Esophagus squamous epithelium (tissue), 5 donors: ENCODE results near the gene FZD4. TPM values are rescaled to one million over a fixed set of nuclear protein-coding genes. Genes with fewer than 3 reads are reported as not detected.
"Not testable (repeated sequence)": the region's sequence is repeated elsewhere in the genome, so short reads cannot be mapped to it uniquely, and the experiment has no call there.

Source experiments
- DNase-seq: peaks from one replicate; lab custom pipeline; 2025; lab: John Stamatoyannopoulos, UW
- H3K27ac ChIP-seq, 4 donors: fragments of 200-600 bp; sonication (generic); one replicate each; pipeline ENCODE4 v1.5.1; 2016 to 2019; ENCODE audit warnings: mild to moderate bottlenecking in 1 of 4
- H3K27me3 ChIP-seq, 4 donors: fragments of 200-600 bp; sonication (generic); 1 replicate in 3 of 4; 2 replicates in 1 of 4; pipeline versions ENCODE4 v1.5.1 to v1.6.0; 2017 to 2021; ENCODE audit warnings: antibody characterized with exemption in 1 of 4
- H3K36me3 ChIP-seq, 3 donors: fragments of 200-600 bp; sonication (generic); one replicate each; pipeline ENCODE4 v1.5.1; 2016 to 2019
- H3K4me1 ChIP-seq, 3 donors: fragments of 200-600 bp; sonication (generic); one replicate each; pipeline ENCODE4 v1.5.1; 2017 to 2019
- H3K4me3 ChIP-seq, 4 donors: fragments of 200-600 bp; sonication (generic); 1 replicate in 3 of 4; 2 replicates in 1 of 4; pipeline ENCODE4 v1.5.1; 2016 to 2019; ENCODE audit warnings: mild to moderate bottlenecking in 2 of 4, moderate library complexity in 1 of 4
- H3K9me3 ChIP-seq, 3 donors: fragments of 200-600 bp; sonication (generic); one replicate each; pipeline ENCODE4 v1.5.1; 2016 to 2019
- POLR2A ChIP-seq, 4 donors: fragments of 450-650 bp; IDR thresholded peaks; one replicate each; pipeline ENCODE4 v1.6.1; 2017; ENCODE audit warnings: antibody characterized with exemption in 4 of 4, mild to moderate bottlenecking in 4 of 4, moderate library complexity in 3 of 4
- WGBS, 2 donors: methylation state at CpG; one replicate each; pipeline ENCODE4 v1.1.5; 2018; 5-methylcytosine and 5-hydroxymethylcytosine counted together
- intact Hi-C: fragments of 100-400 bp; cut with DNase I; formaldehyde crosslinking; loops from one replicate; pipeline ENCODE4 v1.15.0; 2022
- total RNA-seq, 4 donors: library from RNA; depleted of rRNA; stranded (reverse); fragments of >200 nt; gene quantifications; one replicate each; pipeline ENCODE4 v1.1.0, GENCODE V29; 2016
- TF ChIP-seq, protein P1 (sequence below), 6 experiments: fragments of 450-650 bp in 4 of 6; fragments of 200-600 bp in 2 of 6; sonication (generic) in 2 of 6; IDR thresholded peaks; one replicate each; pipeline ENCODE4 v1.5.1; 2016 to 2019; ENCODE audit warnings: antibody characterized with exemption in 6 of 6, mild to moderate bottlenecking in 4 of 6, moderate library complexity in 4 of 6
- donor health status: DM: yes; HTN: yes; CAD: no.

Gene FZD4
- total RNA-seq = 10 to 100 TPM in 1 of 4 donors, 1 to 10 TPM in 3; 1.1 to 14.3 (median 6.8) TPM

DNA sequence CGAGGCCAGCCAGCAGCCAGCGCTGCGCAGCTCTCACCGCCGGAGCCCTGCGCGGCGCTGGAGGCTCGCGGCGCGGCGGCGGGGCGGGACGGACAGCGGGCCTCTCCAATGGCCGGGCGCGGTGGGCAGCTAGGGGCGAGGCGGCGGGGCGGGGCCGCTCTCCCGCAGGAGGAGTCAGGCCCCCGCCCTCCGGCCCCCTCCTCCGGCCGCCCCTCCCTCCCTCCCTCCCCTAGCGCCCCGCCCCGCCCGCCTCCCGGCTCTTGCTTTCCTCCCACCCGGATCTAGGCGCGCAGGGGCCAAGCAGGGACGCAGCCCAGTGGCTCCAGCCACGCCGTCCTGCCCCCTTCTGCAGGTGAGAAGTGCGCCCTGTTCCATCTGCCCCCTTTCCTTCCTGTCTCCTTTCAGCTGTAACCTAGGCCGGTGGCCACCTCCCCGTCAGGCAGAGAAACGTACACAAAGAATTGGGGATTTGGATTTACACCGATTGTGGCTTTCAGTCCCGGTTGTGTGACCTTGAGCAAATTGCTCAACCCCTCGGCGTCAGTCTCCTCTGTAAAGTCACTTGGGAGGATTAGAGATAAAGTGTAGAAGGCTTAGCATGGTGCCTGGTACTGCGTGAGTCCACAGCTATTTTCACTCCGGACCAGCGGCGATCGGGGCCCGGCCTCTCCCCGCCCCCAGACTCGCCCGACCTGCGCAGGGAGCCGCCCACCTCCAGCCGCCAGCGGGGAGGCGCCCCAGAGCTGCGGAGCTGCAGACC is at the start of gene FZD4:
FZD4 (minus strand) TSS at position 35 of the 760 bp plus-strand sequence. CDS start 310 bp downstream, outside the sequence.
- TF ChIP-seq, protein P1, sequence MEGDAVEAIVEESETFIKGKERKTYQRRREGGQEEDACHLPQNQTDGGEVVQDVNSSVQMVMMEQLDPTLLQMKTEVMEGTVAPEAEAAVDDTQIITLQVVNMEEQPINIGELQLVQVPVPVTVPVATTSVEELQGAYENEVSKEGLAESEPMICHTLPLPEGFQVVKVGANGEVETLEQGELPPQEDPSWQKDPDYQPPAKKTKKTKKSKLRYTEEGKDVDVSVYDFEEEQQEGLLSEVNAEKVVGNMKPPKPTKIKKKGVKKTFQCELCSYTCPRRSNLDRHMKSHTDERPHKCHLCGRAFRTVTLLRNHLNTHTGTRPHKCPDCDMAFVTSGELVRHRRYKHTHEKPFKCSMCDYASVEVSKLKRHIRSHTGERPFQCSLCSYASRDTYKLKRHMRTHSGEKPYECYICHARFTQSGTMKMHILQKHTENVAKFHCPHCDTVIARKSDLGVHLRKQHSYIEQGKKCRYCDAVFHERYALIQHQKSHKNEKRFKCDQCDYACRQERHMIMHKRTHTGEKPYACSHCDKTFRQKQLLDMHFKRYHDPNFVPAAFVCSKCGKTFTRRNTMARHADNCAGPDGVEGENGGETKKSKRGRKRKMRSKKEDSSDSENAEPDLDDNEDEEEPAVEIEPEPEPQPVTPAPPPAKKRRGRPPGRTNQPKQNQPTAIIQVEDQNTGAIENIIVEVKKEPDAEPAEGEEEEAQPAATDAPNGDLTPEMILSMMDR (IDR thresholded peaks at IDR 0.05) = peak; percentile 11 to 40 (median 30)
- TF ChIP-seq POLR2A (IDR thresholded peaks at IDR 0.05) = peak in 2 of 4 donors; percentile 26 to 28
- Histone ChIP-seq H3K27ac (peak within 1 kb of the TSS; percentile 75 to 95 (median 92)), H3K4me1 (peaks cover 9 to 41% (median 12%) of the 10 kb centered on the region in 3 donors), H3K27me3 (peaks cover 0 to 14% (median 0%) of the 10 kb centered on the region in 4 donors), H3K36me3 (no peaks in the 10 kb centered on the region), H3K4me3 (peak within 1 kb of the TSS; percentile 73 to 91 (median 74)), H3K9me3 (no peaks in the 10 kb centered on the region)
- 0% methylated on average over 9 to 12 of the region's 64 CpGs for WGBS, 2 donors
- intact Hi-C loops = no loop called here
- no peak for DNase-seq

DNA sequence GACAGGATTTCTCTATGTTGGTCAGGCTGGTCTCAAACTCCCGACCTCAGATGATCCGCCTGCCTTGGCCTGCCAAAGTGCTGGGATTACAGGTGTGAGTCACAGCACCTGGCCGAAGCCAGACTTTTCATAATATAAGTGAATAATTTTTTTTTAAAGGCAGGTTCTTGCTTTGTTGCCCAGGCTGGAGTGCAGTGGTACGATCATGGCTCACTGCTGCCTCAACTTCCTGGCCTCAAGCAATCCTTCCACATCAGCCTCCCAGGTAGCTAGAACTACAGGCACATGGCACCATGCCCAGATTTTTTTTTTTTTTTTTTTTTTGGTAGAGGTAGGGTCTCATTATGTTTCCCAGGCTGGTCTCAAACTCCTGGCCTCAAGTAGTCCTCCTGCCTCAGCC is 49.1 kb upstream of the FZD4 start:
- H3K36me3 ChIP-seq, H3K27ac ChIP-seq, H3K4me1 ChIP-seq, H3K4me3 ChIP-seq, H3K27me3 ChIP-seq, intact Hi-C loops, DNase-seq, H3K9me3 ChIP-seq: not testable (repeated sequence)
- 30 to 46% methylated on average over 3 to 4 of the region's 4 CpGs for WGBS, 2 donors

DNA sequence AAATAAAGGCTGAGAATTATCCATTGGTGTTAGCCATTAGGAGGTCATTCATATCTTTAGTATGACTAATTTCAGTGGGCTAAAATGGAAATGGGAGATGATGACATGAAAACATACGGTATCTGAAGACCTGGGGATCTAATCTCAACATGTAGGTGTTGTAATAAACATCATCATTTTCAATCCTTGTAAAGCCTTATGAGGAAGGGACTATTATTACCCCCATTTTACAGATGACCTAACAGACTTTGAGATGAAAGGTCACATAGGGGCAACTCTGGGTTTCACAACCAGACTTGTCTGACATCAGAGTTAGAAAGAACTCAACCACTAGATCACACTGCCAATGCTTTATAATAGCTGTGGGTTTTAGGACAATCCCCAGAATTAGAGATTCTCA is 47.7 kb upstream of the FZD4 start:
- H3K9me3 ChIP-seq = no peaks in the 10 kb centered on the region
- WGBS, 2 donors = 82 to 86% methylated on average over 1 of the region's 1 CpG
- H3K4me1 ChIP-seq = peaks cover 0 to 9% (median 0%) of the 10 kb centered on the region in 3 donors
- no peaks in the 10 kb centered on the region for H3K27me3 ChIP-seq
- intact Hi-C loops = no loop called here
- H3K27ac ChIP-seq = no peak overlapping the region
- no peak for DNase-seq
- TF ChIP-seq POLR2A (IDR thresholded peaks at IDR 0.05) = no peak
- TF ChIP-seq, protein P1 (IDR thresholded peaks at IDR 0.05) = no peak
- H3K4me3 ChIP-seq = no peak overlapping the region
- H3K36me3 ChIP-seq = no peaks in the 10 kb centered on the region

DNA sequence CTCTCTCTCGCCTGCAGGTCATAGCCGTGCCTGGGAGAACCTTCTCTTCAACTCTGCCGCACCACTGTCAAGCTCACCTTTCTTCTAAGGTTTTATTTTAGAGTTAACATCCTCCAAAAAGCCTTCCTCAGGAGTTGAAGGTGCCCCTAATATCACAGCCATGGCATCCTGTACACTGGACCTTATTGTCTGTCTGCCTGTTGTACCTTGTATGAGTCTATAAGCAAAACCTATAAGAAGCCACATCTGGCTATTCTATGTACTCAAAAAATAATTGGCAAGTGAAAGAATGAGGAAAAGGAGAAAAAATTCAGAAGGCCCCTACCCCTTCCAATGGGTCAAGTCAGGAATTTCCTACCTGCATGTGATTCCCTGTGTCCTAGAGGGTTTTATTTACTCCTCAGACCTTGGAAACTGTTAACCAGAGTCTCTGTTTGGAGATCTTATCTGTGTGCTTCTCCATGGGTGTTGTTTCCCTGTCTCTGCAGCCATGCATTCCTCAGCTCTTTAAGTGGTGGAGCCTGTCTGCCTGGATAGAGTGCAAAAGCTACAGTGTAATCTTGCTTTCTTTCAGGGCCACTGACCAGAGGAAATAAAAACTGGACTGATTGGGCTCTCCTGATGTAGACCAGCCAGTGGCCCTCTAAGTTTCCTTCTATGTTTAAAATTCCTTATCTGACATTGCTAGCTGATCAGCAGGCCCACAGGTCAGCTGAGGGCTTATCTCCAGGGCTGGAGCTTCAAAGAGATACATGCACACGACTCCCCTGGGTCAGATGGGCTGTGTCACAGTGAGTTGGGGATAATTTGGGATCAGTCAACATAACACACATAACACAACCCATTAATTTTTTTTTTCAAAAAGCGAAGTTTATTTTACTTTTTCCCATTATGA is 44.9 kb upstream of the FZD4 start:
- DNase-seq = no peak
- peaks cover 0 to 4% (median 0%) of the 10 kb centered on the region in 3 donors for H3K4me1 ChIP-seq
- H3K4me3 ChIP-seq = no peak overlapping the region
- no peaks in the 10 kb centered on the region for H3K36me3 ChIP-seq
- no peaks in the 10 kb centered on the region for H3K9me3 ChIP-seq
- 73 to 83% methylated on average over 5 of the region's 5 CpGs for WGBS, 2 donors
- no peak overlapping the region for H3K27ac ChIP-seq
- TF ChIP-seq, protein P1 (IDR thresholded peaks at IDR 0.05) = no peak
- TF ChIP-seq POLR2A (IDR thresholded peaks at IDR 0.05) = no peak
- H3K27me3 ChIP-seq = no peaks in the 10 kb centered on the region
- intact Hi-C loops = no loop called here

DNA sequence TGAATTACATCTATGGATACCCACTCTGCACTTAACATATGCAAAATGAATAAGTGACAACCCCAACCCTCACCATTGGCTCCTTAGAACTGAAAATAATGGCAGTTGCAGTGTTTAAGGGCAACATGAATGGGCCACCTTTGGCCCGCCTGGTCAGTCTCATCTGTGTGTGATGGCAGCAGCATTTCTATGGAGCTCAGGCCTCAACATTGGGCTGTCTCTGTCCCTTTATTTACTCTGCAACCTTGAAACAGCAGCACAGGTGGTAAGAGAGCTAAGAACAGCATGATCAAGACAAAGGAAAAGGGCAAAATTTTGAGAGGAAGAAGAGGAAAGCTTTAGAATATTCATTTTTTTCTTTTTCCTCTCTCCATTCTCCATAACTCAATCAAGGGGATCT is 44.2 kb upstream of the FZD4 start:
- Histone ChIP-seq H3K9me3 (no peaks in the 10 kb centered on the region), H3K36me3 (no peaks in the 10 kb centered on the region), H3K27ac (no peak overlapping the region), H3K4me1 (no peaks in the 10 kb centered on the region), H3K4me3 (no peak overlapping the region), H3K27me3 (no peaks in the 10 kb centered on the region)
- intact Hi-C loops = no loop called here
- 80 to 83% methylated on average over 1 of the region's 1 CpG for WGBS, 2 donors
- TF ChIP-seq, protein P1 (IDR thresholded peaks at IDR 0.05) = no peak
- TF ChIP-seq POLR2A (IDR thresholded peaks at IDR 0.05) = no peak
- DNase-seq = no peak
